Measurements from ENCODE around the gene EPHX1.

DNA sequence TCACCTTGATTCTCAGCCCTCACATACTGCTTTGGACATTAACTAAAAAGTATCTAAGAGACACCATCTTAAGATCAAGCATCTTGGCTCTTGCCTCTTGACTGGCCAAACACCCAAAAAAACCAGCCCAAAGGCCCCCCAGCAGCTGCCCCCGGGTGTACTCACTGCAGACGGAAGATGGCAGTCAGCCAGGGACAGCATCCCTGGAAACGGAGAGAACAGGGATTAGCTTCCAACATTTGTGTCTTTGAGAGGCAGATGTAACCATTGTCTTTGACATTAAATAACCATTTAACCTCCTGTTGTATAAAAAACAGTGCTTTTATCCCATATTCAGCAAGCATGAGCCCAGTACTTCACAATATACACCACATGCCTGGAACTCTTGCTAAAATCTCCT is 61.0 kb downstream of the EPHX1 start:
- TF ChIP-seq EP300 (IDR thresholded peaks at IDR 0.05), result no peak
- TF ChIP-seq, protein P1, sequence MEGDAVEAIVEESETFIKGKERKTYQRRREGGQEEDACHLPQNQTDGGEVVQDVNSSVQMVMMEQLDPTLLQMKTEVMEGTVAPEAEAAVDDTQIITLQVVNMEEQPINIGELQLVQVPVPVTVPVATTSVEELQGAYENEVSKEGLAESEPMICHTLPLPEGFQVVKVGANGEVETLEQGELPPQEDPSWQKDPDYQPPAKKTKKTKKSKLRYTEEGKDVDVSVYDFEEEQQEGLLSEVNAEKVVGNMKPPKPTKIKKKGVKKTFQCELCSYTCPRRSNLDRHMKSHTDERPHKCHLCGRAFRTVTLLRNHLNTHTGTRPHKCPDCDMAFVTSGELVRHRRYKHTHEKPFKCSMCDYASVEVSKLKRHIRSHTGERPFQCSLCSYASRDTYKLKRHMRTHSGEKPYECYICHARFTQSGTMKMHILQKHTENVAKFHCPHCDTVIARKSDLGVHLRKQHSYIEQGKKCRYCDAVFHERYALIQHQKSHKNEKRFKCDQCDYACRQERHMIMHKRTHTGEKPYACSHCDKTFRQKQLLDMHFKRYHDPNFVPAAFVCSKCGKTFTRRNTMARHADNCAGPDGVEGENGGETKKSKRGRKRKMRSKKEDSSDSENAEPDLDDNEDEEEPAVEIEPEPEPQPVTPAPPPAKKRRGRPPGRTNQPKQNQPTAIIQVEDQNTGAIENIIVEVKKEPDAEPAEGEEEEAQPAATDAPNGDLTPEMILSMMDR (IDR thresholded peaks at IDR 0.05), result no peak
- no peak for TF ChIP-seq POLR2AphosphoS5 (IDR thresholded peaks at IDR 0.05)
